GM20431 (cell line): ENCODE results near the gene NUMBL.

Source experiments
- in situ Hi-C: fragments of 300-500 bp; cut with MseI, MboI; formaldehyde crosslinking; loops from one replicate; pipeline ENCODE4 v1.15.0; 2020; ENCODE audit warnings: low sequenced_read_pairs; ENCODE audit not compliant: unreplicated experiment

NUMBL gene

GRCh38 chr19:40691421-40692211 lies 1.2 kb upstream of the NUMBL start:
- in situ Hi-C loops = no loop called here

- in situ Hi-C loops = no loop called here
These were observed 406 bp upstream of the NUMBL start for GRCh38 chr19:40690693-40691420.

GRCh38 chr19:40689339-40690049 lies 957 bp downstream of the NUMBL start:
- in situ Hi-C loops = no loop called here

- in situ Hi-C loops = no loop called here
These were observed 1.5 kb downstream of the NUMBL start for GRCh38 chr19:40688987-40689338.

- in situ Hi-C loops = no loop called here
These were observed 2.1 kb downstream of the NUMBL start for GRCh38 chr19:40688309-40688708.

GRCh38 chr19:40687525-40688016 lies 2.9 kb downstream of the NUMBL start:
- in situ Hi-C loops = no loop called here

GRCh38 chr19:40686882-40687524 lies 3.4 kb downstream of the NUMBL start:
- in situ Hi-C loops = no loop called here

GRCh38 chr19:40685563-40685962 lies 4.9 kb downstream of the NUMBL start:
- in situ Hi-C loops = no loop called here

GRCh38 chr19:40685016-40685526 lies 5.4 kb downstream of the NUMBL start:
- in situ Hi-C loops = no loop called here

GRCh38 chr19:40684280-40684679 lies 6.2 kb downstream of the NUMBL start:
- in situ Hi-C loops = no loop called here

- in situ Hi-C loops = no loop called here
These were observed 7.0 kb downstream of the NUMBL start for GRCh38 chr19:40683437-40683836.

GRCh38 chr19:40682431-40682964 lies 8.0 kb downstream of the NUMBL start:
- in situ Hi-C loops = no loop called here

GRCh38 chr19:40681039-40681438 lies 9.4 kb downstream of the NUMBL start:
- in situ Hi-C loops = no loop called here

- in situ Hi-C loops = no loop called here
These were observed 13.3 kb downstream of the NUMBL start for GRCh38 chr19:40677156-40677555.

- in situ Hi-C loops = no loop called here
These were observed 16.2 kb downstream of the NUMBL start for GRCh38 chr19:40674291-40674690.

GRCh38 chr19:40673397-40673796 lies 17.1 kb downstream of the NUMBL start:
- in situ Hi-C loops = no loop called here

GRCh38 chr19:40672573-40673299 lies 17.7 kb downstream of the NUMBL start:
- in situ Hi-C loops = no loop called here

- in situ Hi-C loops = no loop called here
These were observed 18.4 kb downstream of the NUMBL start for GRCh38 chr19:40672038-40672437.

GRCh38 chr19:40671404-40671803 lies 19.0 kb downstream of the NUMBL start:
- in situ Hi-C loops = no loop called here
